SU-DHL-6 (cell line): ENCODE results near the gene CLN6.

Source experiments
- H2AFZ ChIP-seq: fragments of 200-600 bp; sonication (generic); 2 replicates; pipeline ENCODE4 v1.6.1; 2014; ENCODE audit warnings: low read depth, mild to moderate bottlenecking, moderate library complexity, mixed read lengths, antibody characterized with exemption, low read length; ENCODE audit not compliant: severe bottlenecking
- H3F3A ChIP-seq: fragments of 200-600 bp; shearing (Covaris generic); 2 replicates; pipeline ENCODE4 v1.6.0; 2016; ENCODE audit warnings: antibody characterized with exemption, mild to moderate bottlenecking; ENCODE audit not compliant: insufficient read depth
- H3K27ac ChIP-seq: fragments of 200-600 bp; sonication (generic); 2 replicates; pipeline ENCODE4 v1.5.1; 2016; ENCODE audit warnings: low read depth, mild to moderate bottlenecking, low read length, moderate library complexity, mixed read lengths
- H3K27me3 ChIP-seq: fragments of 200-600 bp; sonication (generic), shearing (Covaris generic); 2 replicates; pipeline ENCODE4 v1.6.0; 2014; ENCODE audit warnings: mild to moderate bottlenecking, low read length
- H3K36me3 ChIP-seq: fragments of 200-600 bp; sonication (generic); 2 replicates; pipeline ENCODE4 v1.6.1; 2014; ENCODE audit warnings: mild to moderate bottlenecking, low read length, mixed read lengths
- H3K4me2 ChIP-seq: fragments of 300-600, 200-600 bp; shearing (Covaris generic), sonication (generic); 2 replicates; pipeline ENCODE4 v1.6.0; 2014; ENCODE audit warnings: low read length, low read depth, mild to moderate bottlenecking; ENCODE audit not compliant: poor library complexity, severe bottlenecking
- H3K4me3 ChIP-seq: fragments of 200-600 bp; sonication (generic); 2 replicates; pipeline ENCODE4 v1.5.1; 2014; ENCODE audit warnings: antibody characterized with exemption, low read length, mild to moderate bottlenecking, mixed read lengths; ENCODE audit not compliant: insufficient read depth, poor library complexity, severe bottlenecking
- H3K79me2 ChIP-seq: fragments of 200-600 bp; sonication (generic); 2 replicates; pipeline ENCODE4 v1.6.1; 2014; ENCODE audit warnings: mild to moderate bottlenecking, low read length, moderate library complexity; ENCODE audit not compliant: insufficient read depth
- H3K9ac ChIP-seq: fragments of 200-600 bp; sonication (generic); 2 replicates; pipeline ENCODE4 v1.7.0; 2014; ENCODE audit warnings: mild to moderate bottlenecking, low read length
- H3K9me2 ChIP-seq: fragments of 200-600 bp; sonication (generic); replicated peaks from 2 replicates; pipeline ENCODE4 v1.6.1; 2014; ENCODE audit warnings: low read length; ENCODE audit not compliant: insufficient read depth
- H3K9me3 ChIP-seq: fragments of 200-600 bp; sonication (generic); 2 replicates; pipeline ENCODE4 v1.6.1; 2014; ENCODE audit warnings: low read length, mixed read lengths; ENCODE audit not compliant: insufficient read depth
- H4K20me1 ChIP-seq: fragments of 200-600 bp; sonication (generic); 2 replicates; pipeline ENCODE4 v1.6.1; 2014; ENCODE audit warnings: low read depth, mild to moderate bottlenecking, antibody characterized with exemption, low read length, moderate library complexity, mixed read lengths
- CTCF ChIP-seq: fragments of 200-600 bp; sonication (generic); IDR thresholded peaks from one replicate; pipeline ENCODE4 v1.5.1; 2017; ENCODE audit warnings: antibody characterized with exemption, mild to moderate bottlenecking, low read length, moderate library complexity; ENCODE audit not compliant: insufficient read depth, poor library complexity, severe bottlenecking
- EZH2phosphoT487 ChIP-seq: fragments of 200-600 bp; sonication (generic), shearing (Covaris generic); conservative IDR thresholded peaks from 2 replicates; pipeline ENCODE4 v1.6.1; 2018; ENCODE audit warnings: mild to moderate bottlenecking, antibody characterized with exemption, low read length, moderate library complexity, mixed read lengths

CLN6 gene

GRCh38 chr15:68205954-68206539 is 23.5 kb downstream of the CLN6 start:
- Histone ChIP-seq H3K27me3 (no peaks in the 10 kb centered on the region), H3K9me3 (no peaks in the 10 kb centered on the region), H4K20me1 (no peaks in the 10 kb centered on the region), H3K9ac (no peak overlapping the region), H3F3A (peaks cover 5% of the 10 kb centered on the region), H2AFZ (no peak overlapping the region), H3K36me3 (no peaks in the 10 kb centered on the region), H3K9me2 (no peaks in the 10 kb centered on the region), H3K27ac (no peak overlapping the region), H3K79me2 (peaks cover 27% of the 10 kb centered on the region), H3K4me2 (no peak overlapping the region), H3K4me3 (no peak overlapping the region)
- TF ChIP-seq EZH2phosphoT487 (no peak), CTCF (no peak)

GRCh38 chr15:68205558-68205944 is 24.0 kb downstream of the CLN6 start:
- no peak overlapping the region for H3K27ac ChIP-seq
- H3K9me3 ChIP-seq = no peaks in the 10 kb centered on the region
- H3K9me2 ChIP-seq = no peaks in the 10 kb centered on the region
- H3K27me3 ChIP-seq = no peaks in the 10 kb centered on the region
- no peak overlapping the region for H3K9ac ChIP-seq
- no peaks in the 10 kb centered on the region for H3K36me3 ChIP-seq
- no peak overlapping the region for H2AFZ ChIP-seq
- H3F3A ChIP-seq = peaks cover 5% of the 10 kb centered on the region
- no peak overlapping the region for H3K4me3 ChIP-seq
- H4K20me1 ChIP-seq = no peaks in the 10 kb centered on the region
- TF ChIP-seq EZH2phosphoT487 (no peak), CTCF (no peak)
- no peak overlapping the region for H3K4me2 ChIP-seq
- peaks cover 32% of the 10 kb centered on the region for H3K79me2 ChIP-seq

GRCh38 chr15:68204776-68205557 is 24.6 kb downstream of the CLN6 start, which contains the start of gene CALML4:
Gene CALML4, minus strand, starts transcription at chr15:68205332. Its CDS starts 85 bp downstream, at chr15:68205247.
- TF ChIP-seq CTCF (no peak), EZH2phosphoT487 (no peak)
- Histone ChIP-seq H3K9ac (no peak within 1 kb of the TSS), H3K9me2 (no peaks in the 10 kb centered on the region), H3K9me3 (no peaks in the 10 kb centered on the region), H3K4me3 (no peak within 1 kb of the TSS), H3K79me2 (peaks cover 32% of the 10 kb centered on the region), H3F3A (peaks cover 5% of the 10 kb centered on the region), H3K36me3 (no peaks in the 10 kb centered on the region), H3K27me3 (no peaks in the 10 kb centered on the region), H4K20me1 (no peaks in the 10 kb centered on the region), H3K27ac (no peak within 1 kb of the TSS), H2AFZ (no peak within 1 kb of the TSS), H3K4me2 (no peak within 1 kb of the TSS)
